Measurements from ENCODE around the gene PRKG1.

PRKG1 gene

DNA sequence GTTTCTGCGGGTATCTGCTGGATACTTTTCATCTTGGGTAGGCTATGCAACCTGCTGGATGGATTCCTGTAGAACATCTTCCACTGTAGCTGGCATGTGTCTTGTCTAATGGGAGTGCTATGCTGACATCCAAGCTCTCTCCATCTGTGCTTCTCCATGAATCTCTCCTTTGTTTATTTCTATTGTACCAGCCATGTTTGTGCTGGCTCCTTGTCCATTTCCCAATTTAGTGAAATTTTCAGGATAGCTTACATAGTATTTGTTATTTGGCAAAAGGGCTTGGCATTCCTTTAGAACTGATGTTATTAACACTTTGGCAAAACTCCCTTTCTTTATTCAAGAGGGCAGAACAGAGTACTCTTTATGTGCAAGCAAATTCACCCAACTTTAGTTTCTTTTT, 427.1 kb downstream of the PRKG1 start:
- no peak for TF ChIP-seq ZNF274 (IDR thresholded peaks at IDR 0.05; ENCODE audit: low read depth, low read length)

GRCh38 chr10:51502124-51502523, 427.8 kb downstream of the PRKG1 start:
- no peak for TF ChIP-seq ZNF274 (IDR thresholded peaks at IDR 0.05; ENCODE audit: low read depth, low read length)
- no peak overlapping the region for H3K4me3 ChIP-seq (ENCODE audit: low read length)

More for the DNA sequence above, 427.1 kb downstream of the PRKG1 start:
- no peak overlapping the region for H3K4me3 ChIP-seq (ENCODE audit: low read length)

- no peak for TF ChIP-seq ZNF274 (IDR thresholded peaks at IDR 0.05; ENCODE audit: low read depth, low read length)
- no peak overlapping the region for H3K4me3 ChIP-seq (ENCODE audit: low read length)
Observed at GRCh38 chr10:51503378-51503777, 429.1 kb downstream of the PRKG1 start.

GRCh38 chr10:51507476-51507875, 433.2 kb downstream of the PRKG1 start:
- TF ChIP-seq ZNF274 (IDR thresholded peaks at IDR 0.05; ENCODE audit: low read depth, low read length), result no peak
- H3K4me3 ChIP-seq (ENCODE audit: low read length), result no peak overlapping the region

DNA sequence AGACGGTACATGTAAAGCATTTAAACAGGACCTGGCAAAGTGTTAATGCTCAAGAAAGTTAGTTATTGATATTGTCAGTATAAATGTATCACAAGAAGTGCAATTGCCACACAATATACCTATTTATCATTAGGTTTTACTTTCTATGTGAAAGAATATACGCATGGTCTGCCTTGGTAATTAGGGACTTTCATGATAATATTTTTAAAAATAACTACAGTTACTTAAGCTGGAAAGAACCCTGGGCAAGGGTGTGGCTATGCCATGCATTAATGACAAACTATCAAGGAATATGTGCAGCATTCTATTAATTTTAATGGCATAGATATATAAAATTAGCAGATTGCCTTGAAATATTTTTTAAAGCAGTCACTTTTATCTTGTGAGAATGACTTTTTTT, 433.9 kb downstream of the PRKG1 start:
- TF ChIP-seq ZNF274 (IDR thresholded peaks at IDR 0.05; ENCODE audit: low read depth, low read length), result no peak
- H3K4me3 ChIP-seq (ENCODE audit: low read length), result no peak overlapping the region

DNA sequence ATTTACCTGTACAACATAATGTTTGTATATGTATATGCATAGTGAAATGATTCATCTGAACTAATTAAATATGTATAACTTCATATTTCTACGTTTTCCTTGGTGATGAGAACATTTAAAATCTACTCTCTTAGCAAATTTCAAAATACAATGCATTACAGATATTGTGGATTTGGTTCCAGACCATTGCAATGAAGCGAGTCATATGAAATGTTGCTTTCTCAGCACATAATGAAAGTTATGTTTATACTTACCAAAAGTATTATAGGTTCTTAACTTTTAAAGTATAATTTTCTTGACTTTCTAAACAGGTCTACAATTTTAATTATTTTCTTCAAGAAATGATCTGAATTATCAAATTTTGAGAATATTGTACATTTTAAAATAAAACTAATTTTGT, 435.9 kb downstream of the PRKG1 start:
- H3K4me3 ChIP-seq (ENCODE audit: low read length), result no peak overlapping the region
- TF ChIP-seq ZNF274 (IDR thresholded peaks at IDR 0.05; ENCODE audit: low read depth, low read length), result no peak

- no peak overlapping the region for H3K4me3 ChIP-seq (ENCODE audit: low read length)
- TF ChIP-seq ZNF274 (IDR thresholded peaks at IDR 0.05; ENCODE audit: low read depth, low read length), result no peak
Observed at GRCh38 chr10:51521605-51522004, 447.3 kb downstream of the PRKG1 start.

DNA sequence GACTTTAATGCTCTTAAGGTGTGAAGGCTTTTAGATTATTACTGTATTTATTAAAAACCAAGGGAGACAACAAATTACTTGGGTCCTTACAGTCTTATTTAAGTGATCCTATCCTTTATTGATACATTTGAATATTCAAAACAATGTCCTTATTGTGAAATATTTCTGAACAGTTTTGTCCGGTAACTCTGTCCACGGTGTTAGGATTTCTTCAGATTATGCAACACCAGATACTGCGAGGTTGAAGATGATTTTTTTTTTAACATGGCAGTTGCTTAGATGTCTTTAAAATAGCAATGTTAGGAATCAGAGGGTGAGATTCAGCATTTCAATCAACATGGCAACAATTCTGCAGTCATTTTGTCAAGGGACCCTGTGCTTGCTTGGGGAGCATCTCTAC, 448.6 kb downstream of the PRKG1 start:
- no peak for TF ChIP-seq ZNF274 (IDR thresholded peaks at IDR 0.05; ENCODE audit: low read depth, low read length)
- H3K4me3 ChIP-seq (ENCODE audit: low read length), result no peak overlapping the region

DNA sequence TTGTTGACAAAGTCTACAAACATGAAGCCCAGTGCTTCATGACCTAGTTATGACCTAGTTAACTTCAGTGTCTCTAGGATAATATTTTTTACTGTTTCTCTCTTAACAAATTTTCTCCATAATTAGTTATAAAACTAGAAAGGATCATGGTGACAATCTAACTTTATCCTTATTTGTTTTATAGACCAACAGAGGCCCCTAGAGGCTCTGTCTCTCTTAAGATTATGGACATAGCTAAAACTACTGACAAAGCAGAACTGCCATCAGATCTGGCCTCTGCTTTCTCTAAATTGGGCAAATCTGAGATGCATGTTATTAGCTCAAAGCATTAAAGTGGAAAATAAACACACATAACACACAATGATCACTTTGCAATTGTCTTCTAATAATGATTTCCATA, 449.2 kb downstream of the PRKG1 start:
- no peak for TF ChIP-seq ZNF274 (IDR thresholded peaks at IDR 0.05; ENCODE audit: low read depth, low read length)
- H3K4me3 ChIP-seq (ENCODE audit: low read length), result no peak overlapping the region

GRCh38 chr10:51524041-51524440, 449.8 kb downstream of the PRKG1 start:
- no peak overlapping the region for H3K4me3 ChIP-seq (ENCODE audit: low read length)
- no peak for TF ChIP-seq ZNF274 (IDR thresholded peaks at IDR 0.05; ENCODE audit: low read depth, low read length)

- TF ChIP-seq ZNF274 (IDR thresholded peaks at IDR 0.05; ENCODE audit: low read depth, low read length), result no peak
- H3K4me3 ChIP-seq (ENCODE audit: low read length), result no peak overlapping the region
Observed at GRCh38 chr10:51527522-51528219, 453.4 kb downstream of the PRKG1 start.

- no peak overlapping the region for H3K4me3 ChIP-seq (ENCODE audit: low read length)
- no peak for TF ChIP-seq ZNF274 (IDR thresholded peaks at IDR 0.05; ENCODE audit: low read depth, low read length)
Observed at GRCh38 chr10:51528527-51528926, 454.2 kb downstream of the PRKG1 start.

GRCh38 chr10:51530541-51530940, 456.3 kb downstream of the PRKG1 start:
- H3K4me3 ChIP-seq (ENCODE audit: low read length), result no peak overlapping the region
- no peak for TF ChIP-seq ZNF274 (IDR thresholded peaks at IDR 0.05; ENCODE audit: low read depth, low read length)

DNA sequence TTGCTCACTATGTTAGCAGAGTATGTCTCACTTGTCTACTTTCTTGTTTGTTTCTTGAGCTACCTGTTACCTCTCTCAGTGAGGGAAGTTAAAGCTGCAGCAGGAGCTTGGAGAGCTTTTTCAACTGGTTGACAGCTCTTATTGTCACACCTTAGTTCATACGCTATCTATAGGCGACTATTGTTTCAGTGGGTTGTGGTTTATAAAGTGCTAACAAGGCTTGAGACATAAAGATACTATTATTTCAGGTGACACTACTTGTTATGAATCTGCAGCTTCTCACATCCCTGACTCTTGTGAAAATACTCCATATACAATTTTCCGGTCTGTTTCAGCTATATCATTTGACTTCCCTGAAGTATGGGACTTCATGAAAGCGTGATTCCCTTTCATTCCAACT, 457.8 kb downstream of the PRKG1 start:
- no peak for TF ChIP-seq ZNF274 (IDR thresholded peaks at IDR 0.05; ENCODE audit: low read depth, low read length)

DNA sequence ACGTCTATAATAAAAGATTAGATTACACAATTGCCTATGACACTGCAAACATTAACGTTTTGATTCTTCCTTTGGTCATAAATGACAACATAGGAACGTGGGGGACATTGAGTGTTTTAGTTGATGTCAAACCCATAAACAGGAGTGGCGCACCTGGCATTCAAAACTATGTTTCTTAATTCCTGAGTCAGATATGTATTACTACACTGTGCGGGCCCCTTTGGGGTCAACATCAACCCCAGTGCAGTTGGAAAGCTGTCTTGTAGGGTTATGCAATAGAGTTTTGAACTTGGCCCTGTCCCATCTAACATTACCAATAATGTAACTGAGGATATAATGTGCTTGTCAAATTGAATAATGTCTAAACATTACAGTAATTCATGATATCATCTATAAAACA, 468.6 kb downstream of the PRKG1 start:
- no peak overlapping the region for H3K4me3 ChIP-seq (ENCODE audit: low read length)
- no peak for TF ChIP-seq ZNF274 (IDR thresholded peaks at IDR 0.05; ENCODE audit: low read depth, low read length)

More for the DNA sequence above, 457.8 kb downstream of the PRKG1 start:
- H3K4me3 ChIP-seq (ENCODE audit: low read length), result no peak overlapping the region

- TF ChIP-seq ZNF274 (IDR thresholded peaks at IDR 0.05; ENCODE audit: low read depth, low read length), result no peak
- no peak overlapping the region for H3K4me3 ChIP-seq (ENCODE audit: low read length)
Observed at GRCh38 chr10:51544933-51545332, 470.6 kb downstream of the PRKG1 start.
